ENCODE measurements around the gene PRR12. TPM values are rescaled to one million over a fixed set of nuclear protein-coding genes. Genes with fewer than 3 reads are reported as not detected.

PRR12 gene
- total RNA-seq, 1 experiment from 2014 or later, result 53.0 TPM

GRCh38 chr19:49579947-49580263 lies 11.1 kb upstream of the PRR12 start:
- no peak for DNase-seq
- CTCF ChIA-PET, result interaction anchor here (0.7 to 2.8 kb wide), 6 partner anchors 9 to 160 kb away, joined by 3 to 25 read pairs (median 3); partner anchors contain the start of gene PRR12
- Mint-ChIP-seq H3K9me3 (ENCODE audit: low read depth, unreplicated experiment) (no peaks in the 10 kb centered on the region), H3K4me3 (ENCODE audit: low read depth, unreplicated experiment) (peak overlapping the region; percentile 97), H3K27ac (ENCODE audit: unreplicated experiment) (peak overlapping the region; percentile 97), H3K27me3 (ENCODE audit: unreplicated experiment) (no peaks in the 10 kb centered on the region), H3K36me3 (ENCODE audit: insufficient read depth, unreplicated experiment) (peaks cover 44% of the 10 kb centered on the region), H3K4me1 (ENCODE audit: low read depth, unreplicated experiment) (peaks cover 23% of the 10 kb centered on the region)
- BruUV-seq (replicated peaks), result no TSS peak
- intact Hi-C loops (cut with micrococcal nuclease; ENCODE audit: unreplicated experiment), result no loop called here
- TF ChIP-seq CTCF (IDR thresholded peaks at IDR 0.05; ENCODE audit: unreplicated experiment), result no peak

- CTCF ChIA-PET, result interaction anchor here (0.7 to 2.8 kb wide), 8 partner anchors 10 to 291 kb away, joined by 3 to 25 read pairs (median 3); partner anchors contain the start of gene PRR12
- H3K9me3 Mint-ChIP-seq (ENCODE audit: low read depth, unreplicated experiment), result no peaks in the 10 kb centered on the region
- peaks cover 23% of the 10 kb centered on the region for H3K4me1 Mint-ChIP-seq (ENCODE audit: low read depth, unreplicated experiment)
- H3K36me3 Mint-ChIP-seq (ENCODE audit: insufficient read depth, unreplicated experiment), result peaks cover 39% of the 10 kb centered on the region
- no TSS peak for BruUV-seq (replicated peaks)
- H3K27me3 Mint-ChIP-seq (ENCODE audit: unreplicated experiment), result no peaks in the 10 kb centered on the region
- peak within 1 kb of the TSS; percentile 97 for H3K27ac Mint-ChIP-seq (ENCODE audit: unreplicated experiment)
- peak; percentile 97 for DNase-seq
- TF ChIP-seq CTCF (IDR thresholded peaks at IDR 0.05; ENCODE audit: unreplicated experiment), result no peak
- H3K4me3 Mint-ChIP-seq (ENCODE audit: low read depth, unreplicated experiment), result peak within 1 kb of the TSS; percentile 97
- intact Hi-C loops (cut with micrococcal nuclease; ENCODE audit: unreplicated experiment), result no loop called here
Measured at GRCh38 chr19:49580264-49581006, 10.5 kb upstream of the PRR12 start, which contains the start of gene NOSIP. Gene NOSIP (minus strand): TSS chr19:49580556. CDS start chr19:49560691, 19,865 bp downstream.

- Mint-ChIP-seq H3K36me3 (ENCODE audit: insufficient read depth, unreplicated experiment) (peaks cover 38% of the 10 kb centered on the region), H3K4me3 (ENCODE audit: low read depth, unreplicated experiment) (peak within 1 kb of the TSS; percentile 97), H3K27me3 (ENCODE audit: unreplicated experiment) (no peaks in the 10 kb centered on the region), H3K9me3 (ENCODE audit: low read depth, unreplicated experiment) (no peaks in the 10 kb centered on the region), H3K27ac (ENCODE audit: unreplicated experiment) (peak within 1 kb of the TSS; percentile 97), H3K4me1 (ENCODE audit: low read depth, unreplicated experiment) (peaks cover 23% of the 10 kb centered on the region)
- intact Hi-C loops (cut with micrococcal nuclease; ENCODE audit: unreplicated experiment), result no loop called here
- CTCF ChIA-PET, result interaction anchor here (0.8 to 2.8 kb wide), 7 partner anchors 9 to 292 kb away, joined by 3 to 25 read pairs (median 3); partner anchors contain the start of gene PRR12
- DNase-seq, result peak; percentile 65
- TF ChIP-seq CTCF (IDR thresholded peaks at IDR 0.05; ENCODE audit: unreplicated experiment), result no peak
- BruUV-seq (replicated peaks), result no TSS peak
Measured at GRCh38 chr19:49581007-49581508, 9.9 kb upstream of the PRR12 start, which contains the start of gene PRRG2. Gene PRRG2 (plus strand): TSS chr19:49581316. CDS start chr19:49583220, 1,904 bp downstream.

- TSS peak; percentile 18 for BruUV-seq (replicated peaks)
- H3K27ac Mint-ChIP-seq (ENCODE audit: unreplicated experiment), result no peak overlapping the region
- peaks cover 23% of the 10 kb centered on the region for H3K4me1 Mint-ChIP-seq (ENCODE audit: low read depth, unreplicated experiment)
- CTCF ChIA-PET, result interaction anchor here (0.6 to 0.7 kb wide), 2 partner anchors 140 to 350 kb away, joined by 5 to 6 read pairs; no protein-coding TSS in a partner anchor
- H3K4me3 Mint-ChIP-seq (ENCODE audit: low read depth, unreplicated experiment), result no peak overlapping the region
- intact Hi-C loops (cut with micrococcal nuclease; ENCODE audit: unreplicated experiment), result no loop called here
- H3K27me3 Mint-ChIP-seq (ENCODE audit: unreplicated experiment), result no peaks in the 10 kb centered on the region
- no peaks in the 10 kb centered on the region for H3K9me3 Mint-ChIP-seq (ENCODE audit: low read depth, unreplicated experiment)
- peaks cover 41% of the 10 kb centered on the region for H3K36me3 Mint-ChIP-seq (ENCODE audit: insufficient read depth, unreplicated experiment)
- no peak for TF ChIP-seq CTCF (IDR thresholded peaks at IDR 0.05; ENCODE audit: unreplicated experiment)
- no peak for DNase-seq
Measured at GRCh38 chr19:49583239-49583638, 7.7 kb upstream of the PRR12 start.

Measured in Calu3 (cell line).